ENCODE data around the gene KRT35. TPM values are rescaled to one million over a fixed set of nuclear protein-coding genes. Genes with fewer than 3 reads are reported as not detected.
"Not testable (repeated sequence)": the region's sequence is repeated elsewhere in the genome, so short reads cannot be mapped to it uniquely, and the experiment has no call there.

The KRT35 gene
- total RNA-seq, 2 donors from 2014 or later: not detected

DNA sequence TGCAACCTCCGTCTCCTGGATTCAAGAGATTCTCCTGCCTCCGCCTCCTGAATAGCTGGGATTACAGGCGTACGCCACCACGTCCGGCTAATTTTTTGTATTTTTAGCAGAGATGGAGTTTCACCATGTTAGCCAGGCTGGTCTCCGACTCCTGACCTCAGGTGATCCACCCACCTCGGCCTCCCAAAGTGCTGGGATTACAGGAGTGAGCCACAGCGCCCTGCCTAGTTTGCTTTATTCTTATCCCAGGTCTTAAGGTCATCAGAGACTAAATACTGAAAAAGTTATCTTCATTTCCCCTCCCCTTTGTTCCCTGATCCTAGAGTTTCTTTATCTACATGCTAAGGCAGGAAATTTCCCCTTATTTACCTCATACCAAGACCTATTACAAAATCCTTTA lies 50.6 kb downstream of the KRT35 start:
- peaks cover 18% of the 10 kb centered on the region for H3K27me3 Mint-ChIP-seq
- not testable (repeated sequence) for H3K27ac Mint-ChIP-seq; H3K4me3 Mint-ChIP-seq; ATAC-seq; H3K36me3 Mint-ChIP-seq (ENCODE audit: low read depth); H3K4me1 Mint-ChIP-seq; DNase-seq; H3K9me3 ChIP-seq (ENCODE audit: control insufficient read depth, low read length, poor library complexity, severe bottlenecking)

DNA sequence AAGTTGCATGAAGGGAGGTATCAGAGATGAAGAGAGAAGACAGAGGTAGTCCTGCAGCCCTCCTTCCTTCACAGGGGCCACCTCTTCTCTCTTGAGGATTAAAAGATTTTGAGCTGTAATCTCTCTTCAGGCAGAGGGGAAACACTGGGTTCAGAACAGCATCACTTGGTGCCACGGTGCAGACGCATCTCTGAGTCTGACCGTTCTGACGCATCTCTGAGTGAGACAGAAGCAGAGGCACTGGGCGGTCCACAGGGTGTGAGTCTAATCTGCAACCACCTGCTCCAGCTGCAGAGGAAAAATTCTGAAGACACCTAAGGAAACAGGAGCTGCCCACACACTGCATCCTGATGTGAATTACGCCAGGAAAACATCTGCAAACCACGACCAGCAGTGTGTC lies 51.3 kb downstream of the KRT35 start:
- DNase-seq: no peak
- Mint-ChIP-seq H3K4me3 (no peak overlapping the region), H3K27me3 (peaks cover 17% of the 10 kb centered on the region)

DNA sequence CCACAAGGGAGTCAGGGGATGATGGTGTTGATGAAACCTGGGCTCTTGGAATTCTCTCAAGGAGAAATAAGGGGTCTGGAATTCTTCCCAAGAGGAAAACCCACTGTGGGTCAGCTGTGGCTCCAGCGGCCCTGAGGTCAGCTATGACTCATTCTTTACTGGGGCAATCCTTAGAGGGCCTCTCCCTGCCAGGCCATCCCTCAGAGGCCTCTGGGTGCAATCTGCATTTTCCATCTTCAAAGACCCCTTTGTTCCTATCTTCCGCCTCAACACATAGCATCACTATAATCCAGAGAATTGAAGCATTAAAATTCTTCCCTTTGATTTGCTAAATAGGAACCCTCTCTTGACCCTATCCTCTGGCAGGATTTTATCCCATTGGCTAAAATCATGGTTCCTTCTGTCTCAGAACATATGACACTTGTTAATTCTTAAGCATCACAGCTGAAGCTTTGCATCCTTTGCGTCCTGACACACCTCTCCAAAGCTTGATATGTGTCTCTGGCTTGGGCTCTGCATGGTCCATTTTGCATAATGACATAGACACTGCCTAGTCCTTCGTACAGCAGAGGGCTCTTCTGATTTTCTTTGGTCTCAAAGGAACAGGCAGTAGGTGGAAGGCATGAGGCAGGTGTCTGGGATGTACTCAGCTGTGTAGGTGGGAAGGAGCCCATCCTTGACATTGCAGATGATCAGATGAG lies 52.2 kb downstream of the KRT35 start:
- H3K9me3 ChIP-seq (ENCODE audit: control insufficient read depth, low read length, poor library complexity, severe bottlenecking): no peaks in the 10 kb centered on the region
- DNase-seq (no peak), ATAC-seq (no peak)
- no peak overlapping the region for H3K4me3 Mint-ChIP-seq
- no peaks in the 10 kb centered on the region for H3K36me3 Mint-ChIP-seq (ENCODE audit: low read depth)
- no peaks in the 10 kb centered on the region for H3K4me1 Mint-ChIP-seq
- H3K27me3 Mint-ChIP-seq: peaks cover 13% of the 10 kb centered on the region
- no peak overlapping the region for H3K27ac Mint-ChIP-seq

More for the DNA sequence above, 51.3 kb downstream of the KRT35 start:
- ATAC-seq: no peak
- no peaks in the 10 kb centered on the region for H3K36me3 Mint-ChIP-seq (ENCODE audit: low read depth)
- H3K27ac Mint-ChIP-seq: no peak overlapping the region
- no peaks in the 10 kb centered on the region for H3K9me3 ChIP-seq (ENCODE audit: control insufficient read depth, low read length, poor library complexity, severe bottlenecking)
- no peaks in the 10 kb centered on the region for H3K4me1 Mint-ChIP-seq

Other genes starting within 250 kb of the KRT35 start
- not detected for gene KRTAP9-3, start 248.7 kb downstream of the KRT35 start, total RNA-seq
- not detected for gene KRTAP9-8, start 243.2 kb downstream of the KRT35 start, total RNA-seq
- not detected for gene KRTAP9-4, start 231.5 kb downstream of the KRT35 start, total RNA-seq
- gene KRTAP9-9, start 225.8 kb downstream of the KRT35 start, total RNA-seq: not detected
- not detected for gene KRTAP9-6, start 215.8 kb downstream of the KRT35 start, total RNA-seq
- not detected for gene KRTAP9-7, start 205.5 kb downstream of the KRT35 start, total RNA-seq
- gene KRTAP29-1, start 178.3 kb downstream of the KRT35 start, total RNA-seq: not detected
- under 1 TPM; 0.17 to 0.34 TPM for gene KRTAP16-1, start 171.8 kb downstream of the KRT35 start, total RNA-seq
- not detected for gene KRTAP17-1, start 165.4 kb downstream of the KRT35 start, total RNA-seq
- not detected for gene KRT33A, start 130.3 kb downstream of the KRT35 start, total RNA-seq
- gene KRT33B, start 111.3 kb downstream of the KRT35 start, total RNA-seq: not detected
- gene KRT34, start 98.8 kb downstream of the KRT35 start, total RNA-seq: not detected
- gene KRT31, start 83.5 kb downstream of the KRT35 start, total RNA-seq: not detected
- not detected for gene KRT37, start 56.6 kb downstream of the KRT35 start, total RNA-seq
- gene KRT38, start 40.2 kb downstream of the KRT35 start, total RNA-seq: not detected
- gene KRT32, start 13.8 kb downstream of the KRT35 start, total RNA-seq: not detected
- gene KRT36, start 8.8 kb upstream of the KRT35 start, total RNA-seq: not detected
- gene KRT13, start 24.5 kb upstream of the KRT35 start, total RNA-seq: not detected
- not detected for gene KRT15, start 37.7 kb upstream of the KRT35 start, total RNA-seq
- gene KRT19, start 47.2 kb upstream of the KRT35 start, total RNA-seq: not detected
- gene KRT9, start 90.9 kb upstream of the KRT35 start, total RNA-seq: not detected
- not detected for gene KRT14, start 105.7 kb upstream of the KRT35 start, total RNA-seq
- not detected for gene KRT16, start 131.6 kb upstream of the KRT35 start, total RNA-seq
- gene KRT17, start 143.4 kb upstream of the KRT35 start, total RNA-seq: not detected
- gene EIF1, start 207.7 kb upstream of the KRT35 start, total RNA-seq: 1,000 to 10,000 TPM; 2,426 to 2,697 TPM
- not detected for gene GAST, start 231.2 kb upstream of the KRT35 start, total RNA-seq

All from T-helper 17 cell (primary cell).